Measurements from ENCODE around the gene LEAP2. TPM values are rescaled to one million over a fixed set of nuclear protein-coding genes. Genes with fewer than 3 reads are reported as not detected.

LEAP2 gene
- total RNA-seq, 1 experiment from 2014 or later = 0.64 TPM

DNA sequence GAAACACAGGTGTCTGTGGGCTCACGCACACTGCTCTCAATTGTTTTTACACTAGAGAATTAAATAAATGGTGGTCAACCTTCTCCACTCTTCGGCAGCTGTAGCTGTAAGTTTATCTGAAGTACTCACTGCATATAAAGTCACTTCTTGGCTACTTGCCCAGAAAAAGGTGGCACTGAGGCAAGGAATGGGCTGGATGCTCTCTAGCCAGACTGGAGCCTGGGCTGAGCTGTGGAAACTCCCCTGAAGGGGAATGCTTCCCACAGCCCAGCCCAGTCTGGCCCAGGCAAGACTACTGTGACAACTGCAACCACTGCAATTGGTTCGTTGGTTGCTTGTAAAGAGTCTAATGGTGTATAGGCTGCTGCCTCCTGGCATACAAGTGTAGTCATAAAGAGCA is 4.5 kb downstream of the LEAP2 start:
- DNase-seq (ENCODE audit: low spot score) = peak; percentile 46

DNA sequence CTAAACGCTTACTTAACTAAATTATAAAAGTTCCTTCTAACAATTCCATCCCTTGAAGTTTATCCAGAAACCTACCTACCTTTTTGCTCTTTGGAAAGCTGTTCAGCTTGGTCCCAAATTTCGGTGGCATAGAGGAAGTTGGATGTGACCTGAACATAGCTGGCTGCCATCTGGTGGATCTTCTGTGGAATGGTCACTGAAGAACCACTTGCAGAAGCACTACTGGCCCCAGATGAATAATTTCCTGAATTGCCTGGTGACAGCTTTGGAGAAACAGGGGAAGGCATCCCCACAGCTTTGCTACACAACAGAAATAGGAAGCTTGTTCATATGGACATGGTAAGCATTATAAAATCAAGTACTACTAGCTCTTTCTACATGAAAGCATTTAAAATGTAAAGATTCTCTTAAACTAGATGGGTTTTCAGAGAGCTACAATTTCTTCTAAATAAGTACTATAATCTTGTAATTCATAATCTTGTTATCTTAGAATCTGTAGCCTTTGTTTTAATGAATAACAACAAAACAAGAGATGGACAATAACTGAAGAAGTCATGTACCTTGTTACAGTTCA is 9.9 kb downstream of the LEAP2 start:
- DNase-seq (ENCODE audit: low spot score) = peak; percentile 82

DNA sequence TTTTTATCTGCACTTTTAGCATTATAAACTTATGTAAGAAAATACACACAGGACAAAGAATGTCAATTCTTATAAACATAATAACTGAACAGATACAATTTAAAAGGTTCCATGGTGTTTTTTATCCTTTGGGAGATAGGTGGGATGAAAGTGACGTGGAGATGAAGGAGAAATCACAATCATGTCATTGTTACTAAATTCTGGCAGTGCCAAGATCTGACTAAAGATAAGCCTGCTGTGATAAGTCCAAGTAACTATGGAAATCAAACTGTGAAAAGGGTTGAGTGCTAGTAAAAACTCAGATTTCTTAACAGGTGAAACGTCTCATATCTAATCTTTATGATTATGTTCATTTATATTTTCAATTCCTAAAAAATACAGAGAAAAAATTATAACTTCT is 11.1 kb downstream of the LEAP2 start:
- DNase-seq (ENCODE audit: low spot score) = peak; percentile 44

DNA sequence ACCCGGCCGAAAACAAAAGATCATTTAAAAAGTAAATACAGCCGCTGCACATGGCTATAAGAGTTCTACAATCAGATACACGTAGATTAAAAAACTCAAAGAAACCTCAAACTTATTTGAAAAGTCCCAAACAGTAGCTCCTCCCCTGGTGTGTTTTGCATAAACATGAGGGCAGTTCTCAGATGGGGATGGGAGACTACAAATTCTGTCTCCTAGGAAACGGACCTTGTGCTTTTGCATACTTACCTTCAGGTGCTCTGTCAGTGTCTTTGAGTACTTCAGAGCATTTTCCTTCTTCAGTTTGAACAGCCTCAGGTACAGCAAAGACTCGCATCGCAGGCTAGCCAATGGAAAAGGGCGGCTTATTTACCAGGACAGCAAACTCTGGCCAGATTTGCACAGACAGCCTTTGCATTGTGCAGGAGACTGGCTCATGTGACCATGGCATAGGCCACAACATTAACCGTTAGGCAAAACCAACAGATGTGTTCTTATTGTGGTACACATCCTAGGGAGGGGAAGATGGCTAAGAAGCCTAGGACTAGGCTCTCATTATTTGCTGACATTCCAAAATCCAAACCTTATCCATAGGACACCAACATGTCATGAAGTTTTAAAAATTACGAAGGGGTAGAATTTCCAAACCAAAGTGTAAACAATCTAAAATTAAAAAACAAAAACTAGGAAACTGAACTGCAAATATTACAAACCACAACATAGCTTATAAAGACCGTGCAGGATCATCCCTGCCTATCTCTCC is 12.8 kb downstream of the LEAP2 start:
- no peak for DNase-seq (ENCODE audit: low spot score)

DNA sequence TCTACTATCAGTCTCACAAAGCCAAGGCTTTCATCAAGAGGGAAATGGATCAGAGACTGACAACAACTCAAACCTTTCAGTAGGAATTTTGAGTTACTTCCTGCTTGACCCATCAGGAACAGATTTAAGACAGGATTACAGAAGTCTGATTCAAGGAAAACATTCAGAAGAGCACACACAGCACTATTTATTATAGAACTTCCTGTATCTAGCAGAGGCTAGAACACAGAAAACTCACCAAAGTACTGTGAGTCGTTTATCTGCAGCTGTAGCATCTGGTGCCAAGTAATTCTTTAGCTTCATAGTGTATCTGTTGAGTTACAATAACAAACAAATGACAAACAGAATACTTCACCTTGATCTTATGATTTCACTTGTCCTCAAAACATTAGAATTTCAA is 13.8 kb downstream of the LEAP2 start:
- no peak for DNase-seq (ENCODE audit: low spot score)

DNA sequence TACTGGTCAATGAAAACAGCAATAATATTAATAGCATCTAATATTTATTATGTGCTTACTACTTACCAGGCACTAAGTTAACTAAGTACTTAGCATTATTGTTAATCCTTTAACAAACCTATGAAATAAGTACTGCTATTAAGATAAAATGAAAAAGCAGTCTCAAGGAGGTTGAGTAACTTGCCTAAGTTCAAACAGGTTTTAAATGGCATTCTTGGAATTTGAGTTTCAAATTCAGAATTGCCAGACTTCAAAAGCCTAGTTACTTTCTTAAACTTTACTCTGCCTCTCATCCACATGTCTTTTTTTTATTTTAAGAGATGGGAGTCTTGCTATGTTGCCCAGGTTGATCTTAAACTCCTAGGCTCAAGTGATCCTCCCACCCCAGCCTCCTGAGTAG is 16.0 kb downstream of the LEAP2 start:
- no peak for DNase-seq (ENCODE audit: low spot score)

DNA sequence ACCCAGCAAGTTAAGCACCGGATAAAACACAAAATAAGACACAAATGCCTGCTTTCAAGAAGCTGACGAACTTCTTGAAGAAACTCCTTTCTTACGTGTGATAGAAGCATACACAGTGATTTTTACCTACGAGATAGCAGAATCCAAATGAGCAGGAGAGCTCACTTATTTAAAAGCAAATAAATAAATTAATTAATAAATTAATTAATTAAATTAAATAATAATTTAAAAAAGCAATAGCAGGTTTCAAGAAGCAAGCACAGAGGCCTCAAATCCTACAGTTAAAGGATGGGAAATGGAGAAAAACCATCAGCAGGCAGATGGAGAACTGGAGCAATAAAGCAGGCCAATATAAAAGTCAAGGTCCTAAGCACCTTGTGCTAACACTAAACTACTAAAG is 17.3 kb downstream of the LEAP2 start:
- no peak for DNase-seq (ENCODE audit: low spot score)

DNA sequence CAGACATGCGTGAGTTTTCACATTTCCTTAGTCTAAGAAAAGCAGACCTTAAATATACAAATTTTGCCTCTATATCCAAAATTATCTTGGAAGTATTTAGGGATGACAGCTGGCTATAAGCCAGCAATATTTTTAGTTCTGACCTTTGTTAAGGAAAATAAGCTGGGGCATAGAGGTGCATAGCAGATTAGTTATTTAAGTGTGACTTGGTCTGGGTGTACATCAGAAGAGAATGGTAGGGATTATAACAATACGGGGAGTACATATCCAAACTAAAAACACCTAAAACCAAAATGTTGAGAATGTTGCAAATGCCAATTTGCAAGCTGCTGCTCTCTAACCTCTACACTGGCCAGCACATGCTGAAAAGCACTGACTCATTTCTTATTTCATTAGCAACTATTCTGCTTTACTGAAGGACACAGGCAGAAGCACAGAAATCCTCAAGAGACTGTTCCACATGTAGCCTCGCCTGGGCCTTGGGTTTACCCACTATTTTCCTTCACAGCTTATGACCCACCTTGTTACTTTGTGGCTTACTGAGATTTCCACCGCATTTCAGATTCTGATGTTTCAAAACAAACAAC is 22.3 kb downstream of the LEAP2 start:
- no peak for DNase-seq (ENCODE audit: low spot score)

DNA sequence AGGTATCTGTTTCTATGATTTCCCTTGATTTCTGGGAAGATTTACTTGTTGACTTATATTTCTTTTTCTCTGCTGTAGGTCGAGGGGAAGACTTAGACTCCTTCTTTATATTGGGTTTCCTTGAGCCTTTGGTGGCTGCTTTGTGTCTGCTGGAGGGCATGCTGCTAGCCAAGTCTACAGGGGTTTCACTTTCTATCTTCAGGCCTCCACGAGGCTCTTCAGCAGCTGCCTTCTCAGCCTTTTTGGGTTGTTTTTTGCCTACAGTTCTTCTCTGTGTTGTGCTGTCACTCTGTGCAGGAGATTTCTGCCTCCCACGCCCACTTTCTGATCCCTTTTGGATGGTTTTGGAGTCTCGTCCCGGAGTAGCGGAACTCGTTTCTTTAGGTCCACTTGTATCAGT is 23.2 kb downstream of the LEAP2 start:
- DNase-seq (ENCODE audit: low spot score) = no peak

DNA sequence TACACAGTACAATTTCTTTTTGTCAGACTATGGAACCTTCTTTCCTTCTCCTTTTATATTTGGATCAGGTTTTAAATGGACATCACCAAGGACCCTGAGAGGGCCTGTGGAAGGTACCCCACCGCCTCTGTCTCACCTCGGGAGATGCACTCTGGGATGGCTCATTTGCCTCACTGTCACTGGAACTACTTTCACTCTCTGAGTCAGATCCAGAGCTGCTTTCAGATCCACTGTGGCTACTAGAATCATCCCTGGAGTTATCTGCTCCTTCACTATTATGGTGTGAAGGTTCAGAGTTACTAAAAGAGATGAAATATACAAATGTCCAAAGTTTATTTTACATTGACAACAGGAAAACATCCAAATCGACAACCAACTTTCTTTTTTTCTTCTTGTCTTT is 24.6 kb downstream of the LEAP2 start:
- no peak for DNase-seq (ENCODE audit: low spot score)

DNA sequence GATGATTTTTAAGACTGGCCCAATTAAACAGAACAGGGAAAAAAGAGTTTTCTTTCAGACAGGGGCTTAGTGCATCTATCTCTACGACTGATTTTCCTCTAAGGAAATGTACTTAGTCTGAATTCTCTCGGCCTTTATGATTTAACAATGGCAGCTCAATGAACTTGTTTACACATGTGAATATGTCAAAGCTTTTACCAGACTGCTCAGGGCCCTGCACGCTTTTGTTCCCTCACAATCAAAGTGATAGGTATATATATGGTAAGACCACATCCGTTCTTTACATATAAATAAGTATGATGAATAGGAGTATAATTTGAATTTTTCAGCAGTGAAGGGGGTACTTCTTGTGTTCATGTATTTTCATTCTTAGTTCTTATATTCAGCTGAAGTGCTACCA is 27.6 kb downstream of the LEAP2 start:
- no peak for DNase-seq (ENCODE audit: low spot score)

DNA sequence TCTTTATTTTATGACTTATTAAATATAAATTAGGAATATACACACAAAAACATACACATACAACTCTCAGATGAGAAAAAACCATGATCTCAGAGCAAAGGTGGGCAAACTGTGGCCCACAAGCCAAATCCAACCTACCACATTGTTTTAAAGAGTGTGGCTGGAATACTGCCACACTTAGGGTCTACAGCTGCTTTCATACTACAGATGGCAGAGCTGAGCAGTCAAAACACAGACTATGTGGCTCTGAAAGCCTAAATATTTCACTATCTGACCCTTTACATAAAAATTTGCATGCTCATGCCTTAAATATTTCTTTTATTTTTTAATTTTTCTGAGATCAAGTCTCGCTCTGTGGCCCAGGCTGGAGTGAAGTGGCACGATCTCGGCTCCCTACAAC is 28.3 kb downstream of the LEAP2 start:
- no peak for DNase-seq (ENCODE audit: low spot score)

DNA sequence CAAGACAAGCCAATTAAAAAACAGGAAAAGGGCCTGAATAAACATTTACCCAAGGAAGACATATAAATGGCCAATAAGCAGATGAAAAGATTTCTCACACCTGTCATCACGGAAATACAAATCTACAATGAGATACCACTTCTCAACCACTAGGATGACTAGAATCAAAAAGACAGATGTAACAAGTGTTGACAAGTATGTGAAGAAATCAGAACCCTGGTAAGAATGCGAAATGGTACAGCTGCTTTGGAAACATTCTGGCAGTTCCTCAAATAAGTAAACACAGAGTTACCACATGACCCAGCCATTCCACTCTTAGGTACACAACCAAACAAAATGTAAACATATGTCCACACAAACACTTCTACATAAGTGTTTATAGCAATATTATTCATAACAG is 32.5 kb downstream of the LEAP2 start:
- DNase-seq (ENCODE audit: low spot score) = peak; percentile 35

DNA sequence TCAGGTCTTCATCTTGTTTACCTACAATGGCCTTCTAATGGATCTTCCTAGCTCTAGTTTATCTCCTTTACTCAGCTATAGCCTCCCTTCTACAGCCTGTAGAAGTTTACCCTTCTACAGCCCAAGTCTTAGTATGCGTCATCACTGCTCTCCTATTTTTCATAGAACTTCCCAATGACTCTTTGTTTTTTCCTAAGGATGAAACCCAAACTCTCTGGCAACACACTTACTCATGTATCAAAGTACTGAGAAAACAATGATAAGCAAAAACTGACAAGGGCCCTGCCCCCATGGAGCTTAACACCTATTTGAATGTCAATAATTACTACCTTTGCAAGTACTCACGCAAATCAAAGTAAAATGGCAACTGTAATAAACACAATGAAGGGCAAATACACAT is 33.7 kb downstream of the LEAP2 start:
- DNase-seq (ENCODE audit: low spot score) = no peak

DNA sequence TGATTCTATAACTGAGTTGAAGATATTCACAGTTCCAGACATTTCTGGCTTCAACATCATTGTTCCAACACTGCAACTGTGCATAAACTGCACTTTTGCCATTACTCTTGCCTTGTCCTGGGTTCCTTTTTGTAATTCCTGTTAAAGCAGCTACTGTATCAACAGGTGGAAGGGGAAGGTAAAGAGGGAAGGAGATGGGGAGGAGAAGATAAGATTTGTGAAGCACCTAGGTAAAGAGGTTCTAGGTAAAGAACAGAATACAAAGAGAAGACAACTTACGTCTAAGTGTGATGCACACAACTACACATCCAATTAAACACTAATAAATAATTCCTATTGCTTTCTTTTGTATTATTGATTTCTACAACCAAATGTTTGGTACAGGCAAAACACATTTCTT is 36.2 kb downstream of the LEAP2 start:
- DNase-seq (ENCODE audit: low spot score) = no peak

DNA sequence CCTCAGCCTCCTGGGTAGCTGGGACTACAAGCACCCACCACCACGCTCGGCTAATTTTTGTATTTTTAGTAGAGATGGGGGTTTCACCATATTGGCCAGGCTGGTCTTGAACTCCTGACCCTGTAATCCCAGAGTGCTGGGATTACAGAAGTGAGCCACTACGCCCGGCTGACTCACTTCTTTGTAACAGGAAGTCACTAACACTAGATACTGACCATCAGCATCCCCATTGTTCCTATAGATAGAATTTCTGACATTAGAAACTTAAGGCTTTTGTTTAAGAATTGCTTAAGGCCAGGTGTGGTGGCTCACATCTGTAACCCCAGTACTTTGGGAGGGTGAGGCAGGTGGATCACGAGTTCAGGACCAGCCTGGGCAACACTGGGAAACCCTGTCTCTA is 42.2 kb downstream of the LEAP2 start:
- no peak for DNase-seq (ENCODE audit: low spot score)

DNA sequence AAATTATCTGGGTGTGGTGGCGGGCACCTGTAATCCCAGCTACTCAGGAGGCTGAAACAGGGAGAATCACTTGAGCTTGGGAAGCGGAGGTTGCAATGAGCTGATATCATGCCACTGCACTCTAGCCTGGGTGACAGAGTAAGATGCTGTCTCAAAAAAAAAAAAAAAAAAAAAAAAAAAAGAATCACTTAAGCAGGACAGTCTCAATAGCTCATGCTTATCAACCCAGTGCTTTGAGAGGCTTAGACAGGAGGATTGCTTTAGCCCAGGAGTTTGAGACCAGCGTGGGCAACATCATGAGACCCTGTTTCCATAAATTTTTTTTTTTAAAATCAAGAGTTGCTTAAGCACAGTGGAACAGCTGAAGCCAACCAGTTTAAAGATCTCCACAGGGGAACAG is 42.6 kb downstream of the LEAP2 start:
- DNase-seq (ENCODE audit: low spot score) = no peak

Small RNA genes lying within 50 kb of the gene (small RNA-seq; reads per million reads assigned to genes)
- gene RNA5SP192 = 2.0 reads per million, percentile 65 among the genes with 10 or more reads in this experiment

Other genes with a start within 250 kb of the LEAP2 start
- gene IL13, start 215.5 kb upstream of the LEAP2 start, total RNA-seq (2014; rRNA removed; shearing (Covaris generic)) = not detected in 2 replicates
- not detected in 2 replicates for gene IL4, start 199.7 kb upstream of the LEAP2 start, total RNA-seq (2014; rRNA removed; shearing (Covaris generic))
- gene KIF3A, start 136.1 kb upstream of the LEAP2 start, total RNA-seq (2014; rRNA removed; shearing (Covaris generic)) = 3.1 and 4.0 TPM in 2 replicates
- 7.3 and 8.8 TPM in 2 replicates for gene CCNI2, start 126.2 kb upstream of the LEAP2 start, total RNA-seq (2014; rRNA removed; shearing (Covaris generic))
- gene SEPTIN8, start 96.4 kb upstream of the LEAP2 start, total RNA-seq (2014; rRNA removed; shearing (Covaris generic)) = 37.7 and 49.8 TPM in 2 replicates
- gene SOWAHA, start 60.4 kb upstream of the LEAP2 start, total RNA-seq (2014; rRNA removed; shearing (Covaris generic)) = 2.9 and 4.6 TPM in 2 replicates
- 48.0 and 61.2 TPM in 2 replicates for gene SHROOM1, start 43.0 kb upstream of the LEAP2 start, total RNA-seq (2014; rRNA removed; shearing (Covaris generic))
- gene GDF9, start 7.2 kb upstream of the LEAP2 start, total RNA-seq (2014; rRNA removed; shearing (Covaris generic)) = 0.05 and 0.26 TPM in 2 replicates
- 227 and 266 TPM in 2 replicates for gene UQCRQ, start 7.0 kb upstream of the LEAP2 start, total RNA-seq (2014; rRNA removed; shearing (Covaris generic))
- gene AFF4, start 90.0 kb downstream of the LEAP2 start, total RNA-seq (2014; rRNA removed; shearing (Covaris generic)) = 11.5 and 16.0 TPM in 2 replicates
- 8.5 and 22.9 TPM in 2 replicates for gene ZCCHC10, start 152.9 kb downstream of the LEAP2 start, total RNA-seq (2014; rRNA removed; shearing (Covaris generic))
- gene HSPA4, start 178.3 kb downstream of the LEAP2 start, total RNA-seq (2014; rRNA removed; shearing (Covaris generic)) = 54.7 and 55.7 TPM in 2 replicates